Mesendoderm (in vitro differentiated cells): Measurements from ENCODE around the gene AMBP.
A peak's percentile ranks its signal among the peaks of the same experiment; 100 is the strongest.
"Not testable (repeated sequence)": the region's sequence is repeated elsewhere in the genome, so short reads cannot be mapped to it uniquely, and the experiment has no call there.

Experiments
- DNase-seq: peaks from one replicate; pipeline ENCODE4 v3.0.0; 2013
- H2AK5ac ChIP-seq: 2 replicates; pipeline ENCODE4 v1.6.1; 2013; ENCODE audit warnings: low read length, inconsistent platforms
- H2BK120ac ChIP-seq: 2 replicates; pipeline ENCODE4 v1.6.1; 2013; ENCODE audit warnings: low read depth, mild to moderate bottlenecking, low read length, moderate library complexity, mixed read lengths
- H2BK15ac ChIP-seq: replicated peaks from 2 replicates; pipeline ENCODE4 v1.6.1; 2013; ENCODE audit warnings: low read depth, mild to moderate bottlenecking, moderate library complexity
- H2BK5ac ChIP-seq: 2 replicates; pipeline ENCODE4 v1.6.1; 2013; ENCODE audit warnings: low read length, inconsistent platforms
- H3K18ac ChIP-seq: 2 replicates; pipeline ENCODE4 v1.6.1; 2013; ENCODE audit warnings: mild to moderate bottlenecking, low read length, mixed read lengths
- H3K23ac ChIP-seq: one replicate; pipeline ENCODE4 v1.6.1; 2013; ENCODE audit warnings: low read length
- H3K27ac ChIP-seq: 2 replicates; pipeline ENCODE4 v1.5.1; 2013; ENCODE audit warnings: low read depth, mild to moderate bottlenecking, inconsistent platforms, low read length, moderate library complexity
- H3K27me3 ChIP-seq: 2 replicates; pipeline ENCODE4 v1.6.1; 2013; ENCODE audit warnings: low read length, control low read depth, mild to moderate bottlenecking, inconsistent platforms; ENCODE audit not compliant: insufficient read depth, poor library complexity
- H3K36me3 ChIP-seq: 2 replicates; pipeline ENCODE4 v1.6.1; 2013; ENCODE audit warnings: low read length, inconsistent platforms; ENCODE audit not compliant: control insufficient read depth, insufficient read depth
- H3K4ac ChIP-seq: one replicate; pipeline ENCODE4 v1.6.1; 2013; ENCODE audit warnings: low read depth, mild to moderate bottlenecking, low read length, moderate library complexity
- H3K4me1 ChIP-seq: 2 replicates; pipeline ENCODE4 v1.6.1; 2013; ENCODE audit warnings: low read depth, low read length, inconsistent platforms; ENCODE audit not compliant: control insufficient read depth
- H3K4me2 ChIP-seq: 2 replicates; pipeline ENCODE4 v1.6.1; 2013; ENCODE audit warnings: low read length
- H3K4me3 ChIP-seq: 2 replicates; pipeline ENCODE4 v1.5.1; 2013; ENCODE audit warnings: mild to moderate bottlenecking, low read length
- H3K56ac ChIP-seq: one replicate; pipeline ENCODE4 v1.6.1; 2013; ENCODE audit warnings: low read length
- H3K79me1 ChIP-seq: 2 replicates; pipeline ENCODE4 v1.6.1; 2013; ENCODE audit warnings: low read length, inconsistent platforms
- H3K79me2 ChIP-seq: 2 replicates; pipeline ENCODE4 v1.6.1; 2013; ENCODE audit warnings: mild to moderate bottlenecking, low read length; ENCODE audit not compliant: control insufficient read depth, insufficient read depth
- H3K9ac ChIP-seq: 2 replicates; pipeline ENCODE4 v1.6.1; 2013; ENCODE audit warnings: low read length, inconsistent platforms
- H4K5ac ChIP-seq: one replicate; pipeline ENCODE4 v1.6.1; 2013; ENCODE audit warnings: low read length
- H4K8ac ChIP-seq: one replicate; pipeline ENCODE4 v1.6.1; 2013; ENCODE audit warnings: low read depth, mild to moderate bottlenecking, control low read depth, low read length, moderate library complexity
- WGBS: extraction: QIAGEN DNeasy Blood & Tissue Kit; methylation state at CpG from one replicate; pipeline ENCODE4 v1.1.7; 2013; ENCODE audit warnings: low lambda C conversion rate, missing lambda C conversion rate; ENCODE audit not compliant: insufficient coverage; ENCODE audit errors: extremely low coverage; 5-methylcytosine and 5-hydroxymethylcytosine counted together

AMBP gene

GRCh38 chr9:114046237-114046755, 31.8 kb downstream of the AMBP start:
- no peaks in the 10 kb centered on the region for H3K79me1 ChIP-seq

GRCh38 chr9:114043660-114044059, 34.4 kb downstream of the AMBP start:
- H3K56ac ChIP-seq, H2BK120ac ChIP-seq, H4K8ac ChIP-seq, H4K5ac ChIP-seq, H3K79me1 ChIP-seq, H3K79me2 ChIP-seq, DNase-seq, H2AK5ac ChIP-seq, H3K4me1 ChIP-seq, H3K4me3 ChIP-seq, H3K23ac ChIP-seq, H2BK5ac ChIP-seq, H3K36me3 ChIP-seq, H3K4ac ChIP-seq, H3K9ac ChIP-seq, H3K27ac ChIP-seq, H3K27me3 ChIP-seq, H2BK15ac ChIP-seq, H3K18ac ChIP-seq, H3K4me2 ChIP-seq: not testable (repeated sequence)

More at GRCh38 chr9:114046237-114046755, 31.8 kb downstream of the AMBP start:
- Histone ChIP-seq H3K4me2 (no peak overlapping the region), H4K8ac (no peak overlapping the region), H2BK5ac (no peak overlapping the region), H3K18ac (no peak overlapping the region), H3K23ac (no peak overlapping the region), H3K27ac (no peak overlapping the region), H3K36me3 (peaks cover 4% of the 10 kb centered on the region), H3K9ac (no peak overlapping the region), H3K4me1 (no peaks in the 10 kb centered on the region), H2AK5ac (no peak overlapping the region), H3K4me3 (no peak overlapping the region), H2BK120ac (no peak overlapping the region), H3K79me2 (no peaks in the 10 kb centered on the region), H3K56ac (no peak overlapping the region), H4K5ac (no peak overlapping the region), H2BK15ac (no peak overlapping the region), H3K27me3 (no peaks in the 10 kb centered on the region), H3K4ac (no peak overlapping the region)
- no CpG with 5 or more reads among the region's 4 CpGs for WGBS
- no peak for DNase-seq

GRCh38 chr9:114039484-114039883, 38.6 kb downstream of the AMBP start:
- no peak overlapping the region for H2BK120ac ChIP-seq
- H4K8ac ChIP-seq, result no peak overlapping the region
- no peak overlapping the region for H2BK5ac ChIP-seq
- H3K23ac ChIP-seq, result no peak overlapping the region
- no peaks in the 10 kb centered on the region for H3K27me3 ChIP-seq
- no peak overlapping the region for H3K56ac ChIP-seq
- no peak overlapping the region for H3K27ac ChIP-seq
- no peak overlapping the region for H2AK5ac ChIP-seq
- H2BK15ac ChIP-seq, result no peak overlapping the region
- no peak for DNase-seq
- H3K4me1 ChIP-seq, result no peaks in the 10 kb centered on the region
- no peak overlapping the region for H3K4ac ChIP-seq
- no peak overlapping the region for H3K4me3 ChIP-seq
- H3K9ac ChIP-seq, result no peak overlapping the region
- H4K5ac ChIP-seq, result no peak overlapping the region
- H3K18ac ChIP-seq, result no peak overlapping the region
- H3K4me2 ChIP-seq, result no peak overlapping the region
- no CpG with 5 or more reads among the region's 5 CpGs for WGBS
- peaks cover 6% of the 10 kb centered on the region for H3K36me3 ChIP-seq
- no peaks in the 10 kb centered on the region for H3K79me2 ChIP-seq
- no peaks in the 10 kb centered on the region for H3K79me1 ChIP-seq

- no peaks in the 10 kb centered on the region for H3K4me1 ChIP-seq
- H3K79me1 ChIP-seq, result no peaks in the 10 kb centered on the region
- no CpG with 5 or more reads among the region's 13 CpGs for WGBS
- H3K23ac ChIP-seq, result no peak overlapping the region
- H2BK5ac ChIP-seq, result no peak overlapping the region
- H2BK15ac ChIP-seq, result no peak overlapping the region
- H3K4me3 ChIP-seq, result no peak overlapping the region
- no peak overlapping the region for H3K9ac ChIP-seq
- H3K18ac ChIP-seq, result no peak overlapping the region
- no peak overlapping the region for H3K4ac ChIP-seq
- peaks cover 6% of the 10 kb centered on the region for H3K36me3 ChIP-seq
- H3K4me2 ChIP-seq, result no peak overlapping the region
- H4K5ac ChIP-seq, result no peak overlapping the region
- no peaks in the 10 kb centered on the region for H3K79me2 ChIP-seq
- no peak overlapping the region for H3K56ac ChIP-seq
- H3K27ac ChIP-seq, result no peak overlapping the region
- DNase-seq, result no peak
- no peak overlapping the region for H2BK120ac ChIP-seq
- no peaks in the 10 kb centered on the region for H3K27me3 ChIP-seq
- H4K8ac ChIP-seq, result no peak overlapping the region
- H2AK5ac ChIP-seq, result no peak overlapping the region
These were observed 39.3 kb downstream of the AMBP start for GRCh38 chr9:114038724-114039313.

GRCh38 chr9:114037961-114038723, 40.0 kb downstream of the AMBP start:
- Histone ChIP-seq H3K79me1 (no peaks in the 10 kb centered on the region), H3K4me1 (no peaks in the 10 kb centered on the region), H3K4me2 (no peak overlapping the region), H3K4me3 (no peak overlapping the region), H2AK5ac (no peak overlapping the region), H4K8ac (no peak overlapping the region), H3K18ac (no peak overlapping the region), H3K9ac (no peak overlapping the region), H3K27me3 (no peaks in the 10 kb centered on the region), H2BK5ac (no peak overlapping the region), H3K27ac (no peak overlapping the region), H3K4ac (no peak overlapping the region), H4K5ac (no peak overlapping the region), H2BK120ac (no peak overlapping the region), H3K36me3 (peaks cover 6% of the 10 kb centered on the region), H2BK15ac (no peak overlapping the region), H3K56ac (no peak overlapping the region), H3K79me2 (no peaks in the 10 kb centered on the region), H3K23ac (no peak overlapping the region)
- DNase-seq, result peak; percentile 31
- WGBS, result no CpG with 5 or more reads among the region's 19 CpGs
